ENCODE measurements around the gene DLGAP4.

Gene DLGAP4

DNA sequence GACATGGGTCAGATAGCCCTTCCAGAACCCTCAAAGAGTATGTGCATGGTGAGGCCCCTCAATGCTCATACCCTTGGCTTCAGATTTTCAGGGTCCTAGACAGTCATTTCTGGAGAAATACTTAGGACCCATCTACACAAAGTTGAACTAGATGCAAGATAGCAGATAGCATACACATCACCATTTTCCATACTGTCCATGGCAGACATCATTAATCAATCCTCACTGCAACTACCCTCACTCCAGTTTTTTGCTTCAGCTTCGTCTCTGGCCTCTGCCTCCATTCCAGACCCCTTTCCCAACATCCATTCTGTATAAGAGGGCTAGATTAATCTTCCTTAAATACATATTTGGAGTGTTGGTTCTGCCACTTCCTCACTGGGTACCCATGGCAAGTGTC lies 139.7 kb downstream of the DLGAP4 start:
- no peak overlapping the region for H3K4me3 ChIP-seq (ENCODE audit: low read length)
- TF ChIP-seq, protein P1, sequence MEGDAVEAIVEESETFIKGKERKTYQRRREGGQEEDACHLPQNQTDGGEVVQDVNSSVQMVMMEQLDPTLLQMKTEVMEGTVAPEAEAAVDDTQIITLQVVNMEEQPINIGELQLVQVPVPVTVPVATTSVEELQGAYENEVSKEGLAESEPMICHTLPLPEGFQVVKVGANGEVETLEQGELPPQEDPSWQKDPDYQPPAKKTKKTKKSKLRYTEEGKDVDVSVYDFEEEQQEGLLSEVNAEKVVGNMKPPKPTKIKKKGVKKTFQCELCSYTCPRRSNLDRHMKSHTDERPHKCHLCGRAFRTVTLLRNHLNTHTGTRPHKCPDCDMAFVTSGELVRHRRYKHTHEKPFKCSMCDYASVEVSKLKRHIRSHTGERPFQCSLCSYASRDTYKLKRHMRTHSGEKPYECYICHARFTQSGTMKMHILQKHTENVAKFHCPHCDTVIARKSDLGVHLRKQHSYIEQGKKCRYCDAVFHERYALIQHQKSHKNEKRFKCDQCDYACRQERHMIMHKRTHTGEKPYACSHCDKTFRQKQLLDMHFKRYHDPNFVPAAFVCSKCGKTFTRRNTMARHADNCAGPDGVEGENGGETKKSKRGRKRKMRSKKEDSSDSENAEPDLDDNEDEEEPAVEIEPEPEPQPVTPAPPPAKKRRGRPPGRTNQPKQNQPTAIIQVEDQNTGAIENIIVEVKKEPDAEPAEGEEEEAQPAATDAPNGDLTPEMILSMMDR (conservative IDR thresholded peaks at IDR 0.05; ENCODE audit: low read length) = no peak
- no peak for DNase-seq (ENCODE audit: low read depth)

DNA sequence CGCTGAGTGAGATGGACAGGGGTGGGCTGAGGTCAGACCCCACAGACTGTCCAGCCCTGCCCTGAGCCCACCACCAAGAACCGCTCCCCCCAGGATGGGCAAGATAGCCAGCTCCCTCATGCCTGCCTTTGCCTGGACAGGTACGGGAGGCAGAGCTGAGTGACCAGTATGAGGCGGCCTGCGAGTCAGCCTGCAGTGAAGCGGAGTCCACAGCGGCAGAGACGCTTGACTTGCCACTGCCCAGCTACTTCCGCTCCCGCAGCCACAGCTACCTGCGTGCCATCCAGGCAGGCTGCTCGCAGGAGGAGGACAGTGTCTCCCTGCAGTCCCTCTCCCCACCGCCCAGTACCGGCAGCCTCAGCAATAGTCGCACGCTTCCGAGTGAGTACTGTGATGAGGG lies 140.4 kb downstream of the DLGAP4 start:
- H3K4me3 ChIP-seq (ENCODE audit: low read length) = no peak overlapping the region
- TF ChIP-seq, protein P1 (conservative IDR thresholded peaks at IDR 0.05; ENCODE audit: low read length) = no peak
- DNase-seq (ENCODE audit: low read depth) = no peak

DNA sequence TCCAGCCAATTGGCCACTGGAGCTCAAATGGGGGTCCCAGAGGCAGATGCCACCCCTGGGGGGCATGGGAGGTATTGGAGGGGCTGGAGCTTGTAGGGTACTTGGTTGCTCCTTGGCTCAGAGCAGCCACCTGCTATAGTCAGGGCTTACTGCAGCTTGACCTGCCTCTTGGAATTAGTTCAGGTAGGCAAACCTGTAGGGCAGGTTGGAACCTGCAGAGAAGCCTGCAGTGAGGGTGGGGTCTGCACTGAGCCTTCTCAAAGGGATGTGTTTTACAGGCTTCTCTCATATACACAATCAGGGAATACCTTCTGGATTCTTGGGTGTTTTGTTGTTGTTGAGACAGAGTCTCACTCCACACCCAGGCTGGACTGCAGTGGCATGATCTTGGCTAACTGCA lies 141.0 kb downstream of the DLGAP4 start:
- H3K4me3 ChIP-seq (ENCODE audit: low read length) = no peak overlapping the region
- TF ChIP-seq, protein P1 (conservative IDR thresholded peaks at IDR 0.05; ENCODE audit: low read length) = no peak
- no peak for DNase-seq (ENCODE audit: low read depth)

DNA sequence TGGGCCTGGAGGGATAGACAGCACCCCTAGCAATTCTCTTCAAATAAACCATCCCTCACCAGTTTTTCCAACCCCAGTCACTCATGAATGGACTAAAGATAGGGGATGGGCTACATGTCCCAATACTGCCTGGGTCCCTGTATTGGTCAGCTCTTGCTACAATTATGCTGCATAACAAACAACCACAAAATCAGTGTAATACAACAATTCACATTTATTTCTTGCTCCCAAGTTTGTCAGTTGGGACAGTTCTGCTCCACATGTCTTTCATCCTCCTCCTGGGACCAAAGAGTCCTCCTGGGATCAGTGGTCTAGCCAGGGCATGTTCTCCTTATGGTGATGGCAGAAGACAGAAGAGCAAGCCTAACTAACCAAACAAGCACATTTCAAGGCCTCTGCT lies 143.5 kb downstream of the DLGAP4 start:
- DNase-seq (ENCODE audit: low read depth) = no peak
- H3K4me3 ChIP-seq (ENCODE audit: low read length) = no peak overlapping the region
- TF ChIP-seq, protein P1 (conservative IDR thresholded peaks at IDR 0.05; ENCODE audit: low read length) = no peak

DNA sequence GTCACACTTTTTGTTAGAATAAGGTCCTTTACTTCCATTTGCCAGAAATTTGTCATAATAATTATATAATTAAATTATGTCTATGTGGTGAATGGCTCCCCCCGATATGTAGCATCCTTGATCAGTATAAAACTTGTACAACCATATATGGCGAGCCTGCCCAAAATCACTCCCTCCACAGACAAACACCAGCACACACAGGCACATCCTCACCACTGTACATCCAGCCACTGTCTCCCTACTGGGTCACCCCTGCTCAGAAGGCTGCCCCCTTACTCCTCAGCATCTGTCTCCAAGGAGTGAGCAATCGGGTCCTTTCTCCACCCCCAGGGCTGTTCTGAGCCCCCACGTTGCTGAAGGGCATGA lies 148.2 kb downstream of the DLGAP4 start:
- no peak overlapping the region for H3K4me3 ChIP-seq (ENCODE audit: low read length)
- DNase-seq (ENCODE audit: low read depth) = no peak
- TF ChIP-seq, protein P1 (conservative IDR thresholded peaks at IDR 0.05; ENCODE audit: low read length) = no peak

DNA sequence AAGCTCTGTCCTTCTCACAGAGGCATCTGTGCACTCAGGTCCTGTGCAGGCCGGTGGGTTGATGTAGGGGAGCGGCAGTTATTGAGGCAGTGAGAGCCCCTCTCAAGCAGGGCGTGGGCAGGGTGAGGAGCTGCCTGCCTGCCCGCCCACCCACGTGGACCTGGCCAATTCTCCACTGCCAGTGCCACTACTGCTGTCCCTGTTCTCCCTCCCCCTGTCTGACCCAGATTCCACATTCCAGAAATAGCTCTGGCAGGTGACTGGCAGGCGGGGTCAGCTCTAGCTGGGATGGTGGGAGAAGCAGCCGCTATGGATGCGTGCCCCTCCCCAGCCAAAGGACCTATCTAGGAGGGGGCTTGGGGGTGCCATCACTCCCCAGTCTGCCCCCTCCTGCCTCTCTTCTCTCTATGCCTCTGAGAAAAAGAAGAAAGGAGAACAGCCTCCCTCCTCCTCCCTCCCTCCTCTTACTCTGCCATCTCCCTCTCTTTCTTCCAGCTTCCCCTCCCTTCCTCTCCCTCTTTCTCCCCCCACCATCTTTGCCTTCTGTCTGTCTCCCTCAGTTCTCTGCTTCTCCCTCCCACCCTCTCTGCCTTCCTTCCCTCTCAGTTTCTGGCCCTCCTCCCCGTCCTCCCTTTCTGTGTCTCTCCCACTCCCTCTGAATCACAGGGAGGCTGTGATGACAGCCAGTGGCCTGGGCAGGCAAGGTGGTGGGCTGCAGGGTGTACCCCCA lies 148.7 kb downstream of the DLGAP4 start:
- no peak for DNase-seq (ENCODE audit: low read depth)
- no peak overlapping the region for H3K4me3 ChIP-seq (ENCODE audit: low read length)
- TF ChIP-seq, protein P1 (conservative IDR thresholded peaks at IDR 0.05; ENCODE audit: low read length) = no peak

DNA sequence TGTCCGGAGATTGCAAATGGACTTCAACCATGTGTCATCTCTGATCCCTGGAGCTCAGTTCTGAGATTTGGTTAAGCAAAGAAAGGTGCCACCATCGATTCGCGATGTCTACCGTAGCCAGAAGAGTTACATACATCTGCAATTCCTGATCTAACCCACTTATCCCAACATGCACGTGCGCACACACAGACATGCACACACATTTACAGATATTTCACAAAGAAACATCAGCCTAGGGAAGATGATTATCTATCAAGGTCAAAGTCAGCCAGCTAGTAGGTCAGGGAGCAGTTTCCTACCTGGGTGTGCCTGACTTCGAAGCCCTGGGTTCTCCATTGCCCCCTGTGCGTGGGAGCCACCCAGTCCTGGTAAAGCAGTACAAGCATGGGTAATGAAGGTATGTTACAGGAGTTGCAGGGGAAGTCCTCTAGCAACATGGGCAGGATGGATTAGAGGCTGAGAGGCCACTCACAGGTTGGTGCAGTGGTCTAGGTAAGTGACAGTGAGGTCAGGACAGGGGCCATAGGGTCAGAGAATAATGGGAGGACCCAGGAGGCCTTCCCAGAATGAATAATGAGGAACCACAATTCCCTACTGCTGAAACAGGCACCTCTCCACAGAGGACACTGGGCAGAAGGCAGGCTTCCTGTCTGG lies 150.0 kb downstream of the DLGAP4 start:
- no peak for DNase-seq (ENCODE audit: low read depth)
- TF ChIP-seq, protein P1 (conservative IDR thresholded peaks at IDR 0.05; ENCODE audit: low read length) = no peak
- H3K4me3 ChIP-seq (ENCODE audit: low read length) = no peak overlapping the region

Data from AG10803 (cell line).